MM.1S (cell line): ENCODE results near the gene GJB2.

Source experiments
- DNase-seq: peaks from one replicate; pipeline ENCODE4 v3.0.0-alpha.2; 2015
- H2AFZ ChIP-seq: fragments of 300-600 bp; sonication (generic); 2 replicates; pipeline ENCODE4 v1.6.0; 2016; ENCODE audit warnings: antibody characterized with exemption, low read length
- H3F3A ChIP-seq: fragments of 300-600 bp; sonication (generic); 2 replicates; pipeline ENCODE4 v1.6.1; 2016; ENCODE audit warnings: mild to moderate bottlenecking, antibody characterized with exemption, low read length, moderate library complexity, mixed read lengths; ENCODE audit not compliant: insufficient read depth
- H3K27ac ChIP-seq: fragments of 300-600 bp; sonication (generic); 2 replicates; pipeline ENCODE4 v1.5.1; 2016; ENCODE audit warnings: mild to moderate bottlenecking, low read length
- H3K27me3 ChIP-seq: fragments of 300-600 bp; sonication (generic); replicated peaks from 2 replicates; pipeline ENCODE4 v1.6.0; 2016; ENCODE audit warnings: low read length; ENCODE audit not compliant: insufficient read depth
- H3K36me3 ChIP-seq: fragments of 300-600 bp; sonication (generic); replicated peaks from 2 replicates; pipeline ENCODE4 v1.6.1; 2016; ENCODE audit warnings: mild to moderate bottlenecking, low read length, mixed read lengths; ENCODE audit not compliant: insufficient read depth
- H3K4me1 ChIP-seq: fragments of 300-600 bp; sonication (generic); 2 replicates; pipeline ENCODE4 v1.6.1; 2016; ENCODE audit warnings: low read length, mixed read lengths
- H3K4me2 ChIP-seq: fragments of 300-600 bp; sonication (generic); 2 replicates; pipeline ENCODE4 v1.6.0; 2016; ENCODE audit warnings: low read depth, low read length
- H3K4me3 ChIP-seq: fragments of 300-600 bp; sonication (generic); 2 replicates; pipeline ENCODE4 v1.5.1; 2016; ENCODE audit warnings: low read length, mixed read lengths
- H3K79me2 ChIP-seq: fragments of 300-600 bp; sonication (generic); 2 replicates; pipeline ENCODE4 v1.6.1; 2016; ENCODE audit warnings: mixed run types, low read length, mixed read lengths
- H3K9ac ChIP-seq: fragments of 300-600 bp; sonication (generic); 2 replicates; pipeline ENCODE4 v1.6.1; 2016; ENCODE audit warnings: low read length, mixed read lengths
- H3K9me2 ChIP-seq: fragments of 300-600 bp; sonication (generic); replicated peaks from 2 replicates; pipeline ENCODE4 v1.6.1; 2016; ENCODE audit warnings: mild to moderate bottlenecking, low read length, mixed read lengths; ENCODE audit not compliant: insufficient read depth
- H3K9me3 ChIP-seq: fragments of 300-600 bp; sonication (generic); replicated peaks from 2 replicates; pipeline ENCODE4 v1.6.1; 2016; ENCODE audit warnings: mild to moderate bottlenecking, low read length, mixed read lengths; ENCODE audit not compliant: insufficient read depth
- H4K20me1 ChIP-seq: fragments of 300-600 bp; sonication (generic); 2 replicates; pipeline ENCODE4 v1.6.1; 2016; ENCODE audit warnings: mild to moderate bottlenecking, low read length, moderate library complexity, mixed read lengths; ENCODE audit not compliant: insufficient read depth
- EZH2 ChIP-seq: fragments of 300-600 bp; sonication (generic); optimal IDR thresholded peaks from 2 replicates; pipeline ENCODE3; 2017; ENCODE audit warnings: low read depth, mild to moderate bottlenecking, antibody characterized with exemption, low read length, mixed read lengths
- EZH2phosphoT487 ChIP-seq: fragments of 300-600 bp; sonication (generic); IDR thresholded peaks from 2 replicates; pipeline ENCODE4 v1.6.1; 2018; ENCODE audit warnings: antibody characterized with exemption, low read length
- TF ChIP-seq, protein P1 (sequence below): fragments of 300-600 bp; sonication (generic); IDR thresholded peaks from 2 replicates; pipeline ENCODE4 v1.5.1; 2016; ENCODE audit warnings: antibody characterized with exemption, low read length, mixed read lengths

Gene GJB2

DNA sequence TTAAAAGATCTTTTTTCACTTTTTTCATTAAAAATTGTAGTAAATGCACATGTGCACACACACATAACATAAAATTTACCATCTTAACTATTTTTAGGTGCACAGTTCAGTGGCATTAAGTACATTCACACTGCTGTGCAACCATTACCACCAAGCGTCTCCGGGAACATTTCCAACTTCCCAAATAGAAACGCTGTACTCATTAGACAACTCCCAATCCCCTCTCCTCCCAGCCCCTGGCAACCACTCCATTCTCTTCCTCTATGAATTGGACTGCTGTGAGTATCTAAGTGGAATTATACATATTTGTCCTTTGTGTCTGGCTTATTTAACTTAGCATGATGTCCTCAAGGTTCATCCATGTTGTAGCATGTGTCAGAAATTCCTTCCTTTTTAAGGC lies 11.6 kb downstream of the GJB2 start:
- no peak for TF ChIP-seq EZH2phosphoT487
- TF ChIP-seq, protein P1, sequence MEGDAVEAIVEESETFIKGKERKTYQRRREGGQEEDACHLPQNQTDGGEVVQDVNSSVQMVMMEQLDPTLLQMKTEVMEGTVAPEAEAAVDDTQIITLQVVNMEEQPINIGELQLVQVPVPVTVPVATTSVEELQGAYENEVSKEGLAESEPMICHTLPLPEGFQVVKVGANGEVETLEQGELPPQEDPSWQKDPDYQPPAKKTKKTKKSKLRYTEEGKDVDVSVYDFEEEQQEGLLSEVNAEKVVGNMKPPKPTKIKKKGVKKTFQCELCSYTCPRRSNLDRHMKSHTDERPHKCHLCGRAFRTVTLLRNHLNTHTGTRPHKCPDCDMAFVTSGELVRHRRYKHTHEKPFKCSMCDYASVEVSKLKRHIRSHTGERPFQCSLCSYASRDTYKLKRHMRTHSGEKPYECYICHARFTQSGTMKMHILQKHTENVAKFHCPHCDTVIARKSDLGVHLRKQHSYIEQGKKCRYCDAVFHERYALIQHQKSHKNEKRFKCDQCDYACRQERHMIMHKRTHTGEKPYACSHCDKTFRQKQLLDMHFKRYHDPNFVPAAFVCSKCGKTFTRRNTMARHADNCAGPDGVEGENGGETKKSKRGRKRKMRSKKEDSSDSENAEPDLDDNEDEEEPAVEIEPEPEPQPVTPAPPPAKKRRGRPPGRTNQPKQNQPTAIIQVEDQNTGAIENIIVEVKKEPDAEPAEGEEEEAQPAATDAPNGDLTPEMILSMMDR, result no peak
- no peak for TF ChIP-seq EZH2
- no peaks in the 10 kb centered on the region for H3K36me3 ChIP-seq

DNA sequence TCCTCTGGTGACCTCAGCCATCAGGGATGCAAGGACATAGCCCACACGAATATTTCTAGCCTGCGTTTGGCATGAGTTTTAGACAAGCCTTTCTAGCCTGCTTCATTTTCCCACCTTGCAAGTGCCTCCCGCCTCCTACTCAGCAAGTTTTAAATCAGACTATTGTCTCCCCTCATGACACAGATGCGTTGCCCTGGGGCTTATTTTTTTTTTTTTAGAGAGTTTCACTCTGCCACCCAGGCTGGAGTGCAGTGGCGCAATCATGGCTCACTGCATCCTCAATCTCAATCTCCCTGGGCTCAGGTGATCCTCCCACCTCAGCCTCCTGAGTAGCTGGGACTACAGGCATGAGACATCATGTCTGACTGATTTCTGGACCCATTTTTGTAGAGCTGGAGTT lies 14.6 kb downstream of the GJB2 start:
- Histone ChIP-seq H3K4me2 (no peak overlapping the region), H3K9ac (no peak overlapping the region), H3K27ac (no peak overlapping the region), H3K4me3 (no peak overlapping the region), H3F3A (no peaks in the 10 kb centered on the region), H3K79me2 (no peaks in the 10 kb centered on the region), H3K27me3 (no peaks in the 10 kb centered on the region), H4K20me1 (no peaks in the 10 kb centered on the region), H3K9me2 (no peaks in the 10 kb centered on the region), H3K9me3 (no peaks in the 10 kb centered on the region), H3K4me1 (peaks cover 14% of the 10 kb centered on the region), H3K36me3 (no peaks in the 10 kb centered on the region), H2AFZ (no peak overlapping the region)
- TF ChIP-seq, protein P1, result no peak
- TF ChIP-seq EZH2phosphoT487 (no peak), EZH2 (no peak)
- DNase-seq, result no peak

More for the DNA sequence above, 11.6 kb downstream of the GJB2 start:
- Histone ChIP-seq H3K27me3 (no peaks in the 10 kb centered on the region), H3K79me2 (no peaks in the 10 kb centered on the region), H3K4me3 (no peak overlapping the region), H3F3A (no peaks in the 10 kb centered on the region), H3K4me2 (no peak overlapping the region), H3K27ac (no peak overlapping the region), H4K20me1 (no peaks in the 10 kb centered on the region), H2AFZ (no peak overlapping the region), H3K9me2 (no peaks in the 10 kb centered on the region), H3K9me3 (no peaks in the 10 kb centered on the region), H3K4me1 (no peaks in the 10 kb centered on the region), H3K9ac (no peak overlapping the region)
- no peak for DNase-seq

DNA sequence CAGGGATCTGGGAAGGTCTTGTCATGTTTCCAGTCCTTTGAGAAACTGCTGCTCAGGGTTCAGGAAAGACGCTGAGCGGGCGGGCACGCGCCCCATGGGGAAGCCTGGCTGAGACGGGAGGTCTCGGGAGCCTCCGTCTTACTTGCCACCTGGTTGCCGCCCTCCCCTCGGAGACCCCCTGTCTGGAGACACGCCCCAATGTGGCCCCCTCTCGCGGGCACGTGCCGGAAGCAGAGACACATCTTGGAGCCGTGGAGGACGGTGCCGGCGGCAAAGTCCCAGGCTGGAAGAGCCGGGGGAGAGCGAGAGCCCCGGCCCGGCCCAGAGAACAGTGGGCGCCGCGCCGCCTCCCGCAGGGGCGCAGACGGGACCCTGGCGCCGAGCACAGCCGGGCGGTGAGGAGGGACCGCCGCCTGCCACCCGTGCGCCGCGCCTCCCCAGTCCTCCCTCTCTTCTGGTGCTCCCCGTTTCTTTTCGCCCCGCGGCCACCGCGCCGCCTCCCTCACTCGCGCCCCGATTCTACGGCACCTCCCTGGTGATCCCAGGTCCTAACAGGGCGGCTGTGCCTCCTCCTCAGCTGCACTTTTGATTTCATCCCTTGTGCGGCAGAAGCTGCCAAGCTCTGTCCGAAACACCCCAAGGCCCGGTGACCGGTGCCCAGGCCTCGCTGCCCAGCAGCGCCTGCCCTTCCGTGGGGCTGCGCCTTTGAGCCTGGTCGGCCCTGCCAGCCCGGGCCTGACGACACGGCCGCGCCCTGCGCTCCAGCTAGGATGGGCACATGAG lies 15.5 kb downstream of the GJB2 start:
- Histone ChIP-seq H3K79me2 (no peaks in the 10 kb centered on the region), H3K27me3 (no peaks in the 10 kb centered on the region), H3K4me3 (no peak overlapping the region), H3K36me3 (no peaks in the 10 kb centered on the region), H3K9me3 (no peaks in the 10 kb centered on the region), H4K20me1 (no peaks in the 10 kb centered on the region), H2AFZ (no peak overlapping the region), H3K4me2 (no peak overlapping the region), H3K4me1 (peaks cover 14% of the 10 kb centered on the region), H3K27ac (no peak overlapping the region), H3F3A (no peaks in the 10 kb centered on the region), H3K9ac (no peak overlapping the region), H3K9me2 (no peaks in the 10 kb centered on the region)
- TF ChIP-seq EZH2phosphoT487, result no peak
- no peak for TF ChIP-seq EZH2
- TF ChIP-seq, protein P1, result no peak
- DNase-seq, result no peak
